ENCODE results near the gene KCTD20.
"Not testable (repeated sequence)": the region's sequence is repeated elsewhere in the genome, so short reads cannot be mapped to it uniquely, and the experiment has no call there.

Gene KCTD20

DNA sequence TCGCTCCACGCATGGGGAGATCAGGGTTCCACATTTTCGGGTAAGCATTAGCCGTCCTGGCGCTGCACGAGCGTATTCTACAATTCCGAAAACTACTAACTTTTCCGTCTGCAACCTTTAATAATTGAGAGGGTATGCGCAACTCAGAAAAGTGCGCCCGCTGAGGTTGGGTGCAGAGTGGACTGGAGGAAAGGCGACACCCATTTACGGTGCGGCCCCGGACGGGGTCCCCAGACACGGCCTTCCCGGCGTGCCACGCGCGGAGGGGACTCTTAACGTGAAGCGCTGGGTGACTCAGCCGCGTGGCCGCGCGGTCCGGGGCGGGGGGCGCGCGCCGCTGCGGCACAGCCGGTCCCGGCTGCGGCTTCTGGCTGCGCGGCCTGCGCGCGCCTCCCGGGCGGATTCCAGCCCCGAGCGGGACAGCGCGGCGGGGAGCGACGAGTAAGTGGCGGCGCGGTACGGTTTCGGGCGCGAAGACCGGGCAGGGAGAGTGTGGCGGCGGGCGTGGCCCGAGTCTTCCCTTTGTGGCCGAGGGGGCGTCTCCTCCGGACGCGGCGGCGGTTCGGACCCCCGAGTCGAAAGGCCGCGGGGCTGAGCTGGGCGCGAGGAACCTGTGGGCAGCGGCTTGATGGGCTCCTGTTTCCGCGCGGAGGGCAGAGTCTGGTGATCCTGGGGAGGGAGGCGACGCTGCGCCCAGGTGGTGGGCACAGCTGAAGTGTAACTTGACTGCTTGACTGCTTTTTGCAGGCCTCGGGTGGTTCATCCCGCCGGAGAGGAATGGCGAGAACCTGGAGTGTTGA lies at the start of gene KCTD20, which contains the start of gene PXT1:
TSS of gene KCTD20 (plus strand) at position 330 of the 800 bp plus-strand sequence. CDS start 27,098 bp downstream, outside the sequence.
TSS of gene PXT1 (minus strand) at position 184 of the 800 bp plus-strand sequence. CDS start 16,772 bp downstream, outside the sequence.
- peak; percentile 88 to 90 for DNase-seq

DNA sequence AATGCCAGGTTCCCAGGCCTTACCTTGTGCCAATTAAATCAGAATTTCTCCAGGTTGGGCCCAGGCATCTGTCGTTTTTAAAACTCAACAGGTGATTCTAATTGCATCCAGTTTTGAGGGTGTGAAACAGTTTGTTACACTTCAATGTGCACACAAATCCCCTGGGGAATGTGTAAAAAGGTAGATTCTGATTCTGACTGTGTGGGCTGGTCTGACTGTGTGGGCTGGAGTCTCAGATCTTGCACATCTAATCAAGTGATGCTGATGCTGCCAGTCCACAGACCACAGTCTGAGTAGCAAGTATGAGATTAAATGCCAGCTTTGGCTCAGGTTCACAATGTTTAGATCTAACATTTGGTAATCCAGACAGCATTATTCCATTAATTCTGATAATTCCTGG lies 42.8 kb upstream of the KCTD20 start:
- DNase-seq: no peak

DNA sequence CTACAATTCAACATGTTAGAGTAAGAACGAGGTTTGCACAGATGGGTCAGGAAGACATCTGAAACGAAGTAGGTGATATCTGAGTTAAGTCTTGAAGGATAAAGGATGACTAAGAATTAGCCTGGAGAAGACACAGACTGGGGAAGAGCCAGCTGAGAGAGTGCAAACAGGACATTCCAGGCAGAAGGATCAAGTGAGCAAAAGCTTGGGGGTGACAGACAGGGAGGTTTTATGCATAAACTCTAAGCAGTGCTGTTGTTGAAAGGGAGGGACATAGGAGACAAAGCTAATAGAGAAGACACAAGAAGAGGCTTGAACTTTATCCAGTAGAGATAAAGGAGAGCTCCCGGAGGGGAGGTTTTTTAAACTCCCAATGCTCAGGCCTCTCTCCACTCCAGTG lies 40.3 kb upstream of the KCTD20 start:
- DNase-seq: no peak

DNA sequence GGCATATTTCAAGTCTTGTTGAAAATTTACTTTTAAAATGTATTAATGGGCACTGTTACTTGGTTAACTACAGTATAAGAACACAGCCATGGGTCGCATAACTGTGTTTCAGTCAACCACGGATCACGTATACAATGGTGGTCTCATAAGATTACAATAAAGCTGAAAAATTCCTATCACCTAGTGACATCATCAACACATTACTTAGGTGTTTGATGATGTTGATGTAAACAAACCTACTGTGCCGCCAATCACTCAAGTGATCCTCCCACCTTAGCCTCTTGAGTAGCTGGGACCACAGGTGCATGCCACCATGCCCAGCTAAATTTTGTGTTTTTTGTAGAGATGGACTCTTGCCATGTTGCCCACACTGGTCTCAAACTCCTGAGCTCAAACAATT lies 38.6 kb upstream of the KCTD20 start:
- no peak for DNase-seq

DNA sequence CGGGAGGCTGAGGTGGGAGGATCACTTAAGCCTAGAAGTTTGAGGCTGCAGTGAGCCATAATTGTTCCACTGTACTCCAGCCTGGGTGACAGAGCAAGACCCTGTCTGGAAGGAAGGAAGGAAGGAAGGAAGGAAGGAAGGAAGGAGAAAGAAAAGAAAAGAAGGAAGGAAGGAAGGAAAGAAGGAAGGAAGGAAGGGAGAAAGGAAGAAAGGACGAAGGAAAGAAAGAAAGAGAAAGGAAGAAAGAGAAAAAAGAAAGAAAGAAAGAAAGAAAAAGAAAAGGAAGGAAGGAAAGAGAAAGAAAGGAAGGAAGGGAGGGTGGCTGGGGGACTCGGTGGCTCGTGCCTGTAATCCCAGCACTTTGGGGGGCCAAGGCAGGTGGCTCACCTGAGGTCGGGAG lies 33.1 kb upstream of the KCTD20 start:
- DNase-seq: not testable (repeated sequence)

DNA sequence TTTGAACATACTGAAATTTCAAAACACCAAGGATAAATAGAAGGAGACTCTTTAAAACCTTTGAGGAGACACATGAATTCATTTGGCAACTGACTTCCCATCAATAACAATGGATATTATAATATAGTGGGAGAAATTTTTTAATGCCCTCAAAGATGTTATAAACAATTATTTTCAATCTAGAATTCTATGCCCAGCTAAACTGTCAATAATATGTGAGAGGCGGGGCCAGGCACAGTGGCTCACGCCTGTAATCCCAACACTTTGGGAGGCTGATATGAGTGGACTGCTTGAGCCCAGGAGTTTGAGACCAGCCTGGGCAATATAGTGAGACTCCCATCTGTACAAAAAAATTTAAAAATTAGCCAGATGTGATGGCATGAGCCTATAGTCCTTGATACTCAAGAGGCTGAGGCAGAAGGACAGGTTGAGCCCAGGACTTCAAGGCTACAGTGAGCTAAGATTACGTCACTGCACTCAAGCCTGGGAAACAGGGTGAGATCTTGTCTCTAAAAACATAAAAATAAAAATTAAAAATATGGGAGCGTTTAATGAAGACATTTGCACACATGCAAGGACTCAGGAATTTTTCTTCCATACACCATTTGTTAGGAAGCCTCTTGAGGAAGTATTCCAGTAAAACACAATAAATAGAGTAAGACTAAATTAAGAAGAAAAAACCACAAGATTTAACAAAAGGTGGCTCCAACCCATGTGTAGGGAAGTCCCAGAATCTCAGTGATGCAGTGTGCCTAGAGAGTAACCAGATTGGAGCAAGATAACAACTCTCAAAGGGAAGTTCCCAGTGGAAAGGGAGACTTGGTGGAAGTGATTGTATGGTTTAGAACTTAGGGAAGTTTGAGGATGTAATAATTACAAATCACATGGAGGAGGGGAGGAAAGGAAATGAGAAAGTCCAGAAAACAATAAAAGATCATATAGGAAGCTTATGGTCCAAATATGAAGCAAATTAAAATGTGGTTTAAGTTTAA lies 29.0 kb upstream of the KCTD20 start:
- DNase-seq: no peak

DNA sequence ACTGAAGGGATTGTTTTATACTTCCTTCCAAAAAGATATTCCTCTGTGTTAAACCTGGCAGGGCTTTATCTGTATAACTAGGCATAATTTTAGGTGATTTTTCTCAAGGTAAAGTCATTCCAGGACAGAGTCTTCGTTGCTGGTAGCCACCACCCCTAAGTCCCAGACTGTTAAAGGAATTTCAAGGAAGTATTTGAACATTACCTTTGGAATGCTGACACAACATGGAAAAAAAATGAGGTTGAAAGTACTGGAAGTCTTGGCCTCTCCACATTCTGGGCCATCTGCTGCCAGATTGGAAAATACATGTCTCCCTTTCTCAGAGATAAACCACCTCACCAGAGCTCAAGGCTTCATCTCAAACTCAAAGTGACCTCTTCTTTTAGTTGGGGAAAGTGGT lies 28.3 kb upstream of the KCTD20 start:
- DNase-seq: no peak

DNA sequence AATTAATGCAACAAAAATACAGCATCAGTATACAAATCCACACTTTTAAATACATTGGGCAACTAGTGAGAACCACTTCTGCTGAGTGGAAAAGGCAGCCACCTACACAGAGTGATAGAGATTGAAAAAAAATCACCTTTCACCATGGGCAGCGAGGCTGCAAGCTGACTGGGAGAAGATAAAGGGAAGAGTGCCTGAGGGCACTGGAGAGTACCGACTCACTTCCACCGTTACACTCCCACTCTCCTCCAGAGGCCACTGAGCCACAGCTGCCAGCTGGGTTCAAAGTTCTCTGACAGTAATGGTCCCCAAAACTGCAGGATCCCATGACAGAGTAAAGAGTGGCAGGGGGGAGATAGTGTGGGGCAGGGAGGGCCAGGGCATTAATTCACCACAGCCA lies 24.2 kb upstream of the KCTD20 start:
- no peak for DNase-seq

DNA sequence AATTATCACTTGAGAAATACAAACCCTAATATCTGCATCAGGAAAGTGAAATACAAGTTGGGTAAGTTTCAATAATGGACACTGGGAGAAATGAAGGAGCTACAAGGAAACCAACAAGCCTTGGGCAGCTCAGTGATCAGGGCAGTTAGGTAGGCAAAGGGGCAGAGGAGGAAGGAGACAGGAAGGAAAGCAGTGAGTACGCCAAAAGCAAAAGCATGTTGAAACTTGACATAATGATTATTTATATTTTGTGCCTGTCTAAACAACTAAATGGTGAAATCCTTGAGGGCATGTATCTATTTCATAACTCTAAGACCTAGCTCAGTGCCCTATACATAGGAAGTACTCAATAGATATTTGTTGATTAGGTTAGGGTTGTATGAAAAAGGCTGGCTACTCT lies 23.5 kb upstream of the KCTD20 start:
- no peak for DNase-seq

DNA sequence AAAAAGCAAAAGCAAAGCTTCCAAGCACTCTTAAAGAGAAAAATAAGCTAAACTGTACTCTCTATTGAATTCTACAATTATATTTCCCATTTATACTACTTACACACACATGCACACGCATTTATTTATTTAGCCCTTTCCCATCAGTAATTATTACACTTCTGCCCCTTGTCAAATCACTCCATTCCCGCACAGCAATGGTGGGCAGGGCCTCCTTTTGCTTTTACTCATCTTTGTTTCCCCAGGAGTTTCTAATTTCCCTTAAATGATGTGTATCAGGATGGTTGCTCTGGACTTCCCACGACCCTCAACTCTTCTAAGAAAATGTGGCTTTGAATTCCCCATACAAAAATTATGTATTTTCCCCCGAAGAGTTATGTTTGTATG lies 20.1 kb upstream of the KCTD20 start:
- DNase-seq: no peak

DNA sequence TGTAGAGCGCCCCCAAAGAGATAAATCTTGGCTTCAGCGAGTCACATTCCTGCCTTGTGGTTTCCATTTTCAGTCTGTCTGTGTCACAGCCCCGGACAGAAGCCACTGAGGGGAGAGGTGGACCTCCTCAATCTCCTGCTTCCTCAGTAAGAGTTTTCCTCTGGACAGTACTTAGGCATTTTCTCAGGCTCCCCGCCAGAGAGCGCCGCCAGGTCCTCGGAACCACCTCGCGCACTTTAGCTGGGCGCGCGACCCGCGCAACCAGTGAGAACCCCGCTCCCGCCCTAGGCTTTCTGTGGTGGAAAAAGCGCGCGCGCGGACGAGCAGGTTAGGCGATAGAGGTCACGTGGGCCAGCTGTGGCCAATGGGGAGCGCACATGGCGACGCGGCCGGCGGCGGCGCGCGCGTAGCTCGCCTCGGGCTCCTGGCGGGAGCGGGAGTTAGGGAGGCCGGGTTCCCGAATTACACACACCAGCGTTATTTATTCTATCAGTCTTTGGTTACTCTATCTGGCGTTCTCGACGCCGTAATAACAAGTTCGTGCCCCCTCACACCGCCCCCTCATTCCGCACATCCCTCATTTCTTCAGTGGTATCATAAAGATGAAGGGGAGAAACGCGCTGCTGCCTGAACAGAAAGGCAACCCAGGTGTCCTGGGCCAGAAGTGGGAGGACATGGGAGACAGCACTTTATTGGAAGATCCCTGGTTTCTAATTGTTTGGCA lies 19.5 kb upstream of the KCTD20 start:
- peak; percentile 98 for DNase-seq

DNA sequence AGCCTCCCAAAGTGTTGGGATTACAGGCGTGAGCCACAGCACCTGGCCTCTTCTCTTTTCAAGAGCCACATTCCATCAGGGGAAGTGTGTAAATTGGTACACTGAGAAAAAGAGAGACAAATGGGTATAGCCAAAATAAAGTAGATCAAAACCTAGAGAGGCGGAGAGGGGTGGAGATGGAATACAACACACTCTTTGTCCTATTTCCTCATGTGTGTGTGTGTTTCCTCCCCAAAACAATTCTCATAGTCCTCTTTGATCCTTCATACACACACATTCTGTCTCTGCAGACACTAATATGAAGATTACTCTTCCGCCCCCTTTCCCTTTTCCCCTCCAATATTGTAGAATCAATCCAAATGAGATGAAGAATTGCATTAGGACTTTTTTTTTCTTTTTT lies 16.2 kb upstream of the KCTD20 start:
- DNase-seq: no peak

DNA sequence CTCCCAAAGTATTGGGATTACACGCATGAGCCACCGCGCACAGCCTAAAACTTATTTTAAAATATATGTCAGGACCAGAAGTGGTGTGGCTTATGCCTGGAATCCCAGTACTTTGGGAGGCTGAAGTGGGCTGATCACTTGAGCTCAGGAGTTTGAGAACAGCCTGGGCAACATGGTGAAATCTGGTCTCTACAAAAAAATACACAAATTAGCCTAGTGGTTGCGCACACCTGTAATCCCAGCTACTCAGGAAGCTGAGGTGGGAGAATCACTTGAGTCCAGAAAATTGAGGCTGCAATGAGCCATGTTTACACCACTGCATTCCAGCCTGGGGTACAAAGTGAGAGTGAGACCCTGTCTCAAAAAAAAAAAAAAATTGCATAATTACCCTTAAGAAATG lies 13.9 kb upstream of the KCTD20 start:
- DNase-seq: no peak

DNA sequence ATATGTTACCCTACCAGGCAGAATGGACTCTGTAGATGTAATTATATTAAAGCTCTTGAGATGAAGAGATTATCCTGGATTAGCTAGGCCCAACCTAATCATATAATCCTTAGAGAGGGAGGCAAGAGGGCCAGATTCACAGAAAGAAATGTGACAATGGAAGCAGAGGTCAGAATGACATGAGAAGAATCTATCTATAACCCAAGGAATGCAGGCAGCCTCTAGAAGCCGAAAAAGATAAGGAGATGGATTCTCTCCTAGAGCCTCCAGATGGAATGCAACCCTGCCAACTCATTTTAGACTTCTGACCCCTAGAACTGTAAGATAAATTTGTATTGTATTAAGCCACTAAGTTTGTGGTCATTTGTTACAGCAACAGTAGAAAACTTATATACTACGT lies 12.4 kb upstream of the KCTD20 start:
- no peak for DNase-seq

DNA sequence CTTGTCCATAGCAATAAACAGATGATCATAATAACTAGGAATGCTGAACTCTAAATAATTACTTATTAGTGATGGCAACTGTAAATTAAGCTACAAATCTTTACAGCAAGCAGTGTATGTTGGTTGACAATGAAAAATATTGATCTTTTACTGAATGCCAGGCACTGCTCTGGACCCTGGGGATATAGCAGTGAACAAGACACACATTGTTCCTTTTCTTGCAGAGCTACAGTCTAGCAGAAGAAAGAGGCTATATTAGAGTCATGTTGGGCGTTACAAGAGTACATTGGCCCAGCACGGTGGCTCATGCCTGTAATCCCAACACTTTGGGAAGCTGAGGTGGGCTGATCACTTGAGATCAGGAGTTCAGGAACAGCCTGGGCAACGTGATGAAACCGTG lies 11.6 kb upstream of the KCTD20 start:
- no peak for DNase-seq

DNA sequence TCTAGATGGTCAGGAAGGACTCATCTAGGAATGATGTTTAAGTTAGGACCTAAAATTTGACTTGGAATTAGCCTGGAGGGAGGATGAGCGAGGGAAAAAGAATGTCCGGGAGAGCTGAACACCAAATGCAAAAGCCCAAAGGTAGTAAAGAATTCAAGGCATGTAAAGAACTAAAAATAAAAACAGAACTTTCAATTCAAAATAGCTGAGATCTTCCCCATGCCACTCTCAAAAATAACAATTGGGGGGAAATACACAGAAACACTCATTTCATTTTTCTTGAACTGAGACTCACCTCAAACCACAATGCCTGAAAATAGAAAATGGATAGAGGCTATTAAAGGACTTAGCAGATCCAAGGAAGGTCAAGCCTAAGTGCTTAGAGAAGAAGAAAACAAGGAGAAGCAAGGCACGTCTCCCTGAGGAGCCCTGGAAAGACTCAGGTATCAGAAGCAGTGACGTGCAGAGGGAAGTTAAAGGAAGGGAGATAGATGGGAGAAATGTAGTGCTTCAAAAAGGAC lies 10.6 kb upstream of the KCTD20 start:
- no peak for DNase-seq

DNA sequence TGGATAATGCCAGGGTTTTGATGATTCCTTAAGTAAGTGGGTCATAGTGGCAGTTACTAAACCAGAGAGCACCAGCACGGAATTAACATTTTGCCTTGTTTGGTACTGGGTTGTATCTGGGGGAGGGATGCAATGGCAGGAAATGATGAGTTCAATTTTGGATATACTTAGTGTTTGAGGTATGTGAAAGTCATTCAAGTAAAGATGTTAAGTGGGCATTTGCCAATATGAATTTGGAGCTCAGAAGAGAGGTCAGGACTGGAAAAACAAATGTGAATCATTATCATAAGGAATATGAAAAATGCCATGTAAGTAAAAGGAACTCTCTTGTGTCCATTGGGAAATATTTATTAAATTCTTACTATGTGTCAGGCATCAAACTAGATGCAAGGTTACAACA lies 6.3 kb upstream of the KCTD20 start:
- DNase-seq: no peak

DNA sequence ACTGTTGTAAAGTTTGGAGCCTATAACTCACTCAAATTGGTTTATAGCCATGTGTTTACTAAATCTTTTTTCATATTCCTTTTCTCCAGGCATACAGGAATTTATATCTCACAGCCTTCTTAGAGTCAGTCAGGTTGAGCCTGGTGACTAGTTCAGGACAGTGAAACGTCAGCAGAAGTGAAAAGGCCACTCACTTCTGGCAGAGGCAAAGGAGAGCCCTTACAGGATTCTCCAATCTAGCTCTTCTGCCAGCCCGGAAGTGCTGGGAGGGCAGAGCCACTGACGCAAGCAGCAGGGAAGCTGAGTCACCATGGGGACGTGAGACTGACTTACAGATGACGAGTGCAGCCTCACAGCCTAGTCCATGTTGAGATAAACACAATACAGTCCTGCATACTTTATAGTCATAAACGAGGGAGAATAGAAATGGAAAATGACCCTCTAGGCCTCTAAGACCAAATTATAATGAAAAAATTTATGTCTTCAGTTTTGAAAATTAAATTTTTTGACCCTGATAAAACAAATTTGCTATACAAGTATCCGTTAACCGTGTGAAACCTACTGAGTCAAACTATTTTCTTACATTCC lies 1.4 kb upstream of the KCTD20 start:
- DNase-seq: peak; percentile 83 to 85

DNA sequence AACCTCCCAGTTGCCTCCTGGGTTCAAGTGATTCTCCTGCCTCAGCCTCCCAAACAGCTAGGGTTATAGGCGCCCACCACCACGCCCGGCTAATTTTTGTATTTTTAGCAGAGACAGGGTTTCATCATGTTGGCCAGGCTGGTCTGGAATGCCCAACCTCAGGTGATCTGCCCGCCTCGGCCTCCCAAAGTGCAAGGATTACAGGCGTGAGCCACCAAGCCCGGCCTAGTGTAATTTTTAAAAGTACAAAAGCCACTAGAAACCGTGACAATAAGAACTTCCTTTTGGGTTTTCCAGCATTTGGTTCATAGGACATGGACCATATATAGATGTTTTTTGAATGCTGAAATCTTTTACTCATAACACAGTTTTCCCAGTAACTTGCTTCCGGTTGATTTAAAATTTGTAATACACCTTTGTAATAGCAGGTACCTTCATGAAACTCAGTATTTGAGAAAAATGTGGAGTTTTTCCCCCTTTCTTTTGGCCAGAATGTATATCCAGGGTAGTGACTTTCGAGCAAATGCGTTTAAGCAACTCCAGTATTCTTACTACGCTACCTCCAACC lies 613 bp upstream of the KCTD20 start:
- no peak for DNase-seq

DNA sequence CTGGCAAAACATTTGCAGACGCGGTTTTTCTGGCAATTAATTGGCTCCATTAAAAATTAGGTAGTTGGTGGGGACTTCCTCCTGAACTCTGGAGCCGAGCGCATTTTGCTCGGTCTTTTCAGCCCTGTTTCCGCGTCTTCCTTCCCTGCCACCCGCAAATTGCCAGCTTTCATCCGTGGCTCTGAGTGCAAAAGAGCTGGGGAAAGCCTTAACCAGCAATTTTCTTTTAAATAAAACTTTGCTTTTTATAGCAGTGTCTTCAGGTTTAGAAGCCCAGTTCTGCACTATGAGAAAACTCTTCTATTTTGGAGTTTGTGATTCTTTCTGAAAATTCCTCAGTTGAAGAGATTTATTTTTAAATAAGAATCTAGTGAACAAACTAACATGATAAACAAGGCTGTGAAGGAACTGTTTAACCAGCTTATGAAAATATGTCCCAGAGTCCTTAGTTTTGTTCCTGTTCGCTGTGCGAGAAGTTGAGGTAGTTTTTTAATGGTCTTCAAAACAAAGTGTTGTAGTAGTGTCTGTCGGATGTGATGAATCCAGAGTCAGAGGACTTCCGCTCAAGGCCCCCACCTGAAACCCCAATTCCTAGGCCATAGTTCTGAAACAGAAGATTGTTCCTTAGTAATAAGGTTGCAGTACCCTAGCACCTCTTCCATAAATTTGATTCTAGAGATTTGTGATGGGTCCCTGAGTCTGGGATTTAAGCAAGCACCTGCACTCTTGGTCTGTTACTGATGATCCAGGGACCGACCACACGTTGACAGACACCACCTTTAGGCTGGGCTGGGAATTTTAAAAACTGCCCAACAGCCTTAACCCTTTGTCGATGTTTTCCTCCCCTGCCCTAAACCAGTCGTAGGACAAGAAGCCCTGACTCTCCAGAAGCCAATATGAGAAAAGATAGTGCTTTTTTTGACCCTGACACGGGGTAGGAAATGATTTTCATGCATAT lies 950 bp downstream of the KCTD20 start:
- no peak for DNase-seq

DNA sequence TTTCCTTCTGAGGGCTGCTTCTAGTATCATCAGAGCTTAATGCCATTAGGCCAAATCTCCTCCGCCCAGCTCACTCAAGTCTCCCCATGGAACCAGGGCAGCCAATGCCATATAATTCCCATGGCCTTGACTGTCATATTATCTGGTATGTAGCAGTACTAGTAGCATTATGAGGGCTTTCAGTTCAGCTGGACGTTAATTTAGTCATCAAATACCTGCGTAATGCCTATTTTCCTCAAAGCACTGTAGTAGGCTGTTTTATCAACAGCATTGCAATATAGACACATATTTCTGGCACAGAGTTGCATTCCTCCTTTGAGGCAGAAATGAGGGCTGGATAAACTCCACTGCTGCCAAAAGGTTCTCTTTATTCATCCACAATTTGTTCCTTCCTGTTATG lies 1.7 kb downstream of the KCTD20 start:
- no peak for DNase-seq

All from stimulated activated CD4-positive, alpha-beta T cell treated with anti-CD3 and anti-CD28 coated beads, Interleukin-2, amount 100 ng/mL, for 24 hours (primary cell).